Suprapubic skin (tissue), 3 donors: Measurements from ENCODE around the gene CSNK1G2.

ENCODE experiments used
- CTCF ChIP-seq, 2 donors: fragments of 200-600 bp in 1 of 2; fragments of 450-650 bp in 1 of 2; sonication (generic) in 1 of 2; IDR thresholded peaks; one replicate each; pipeline ENCODE4 v1.5.1; 2016 to 2019; ENCODE audit warnings: antibody characterized with exemption in 2 of 2, mild to moderate bottlenecking in 1 of 2, moderate library complexity in 1 of 2
- POLR2AphosphoS5 ChIP-seq, 3 donors: sonication (generic); formaldehyde crosslinking; IDR thresholded peaks; one replicate each; pipeline ENCODE4 v1.6.1; 2017; ENCODE audit warnings: antibody characterized with exemption in 3 of 3

- TF ChIP-seq CTCF (IDR thresholded peaks at IDR 0.05) (no peak), POLR2AphosphoS5 (IDR thresholded peaks at IDR 0.05) (no peak)
These were observed 3.9 kb upstream of the CSNK1G2 start for GRCh38 chr19:1936916-1937610.
